GM23338 (cell line): ENCODE measurements around the gene REEP6. TPM values are rescaled to one million over a fixed set of nuclear protein-coding genes. Genes with fewer than 3 reads are reported as not detected.

ENCODE experiments used
- ATAC-seq: fragments of 200-7000 bp; cut with Tn5 transposase; 3 replicates; pipeline ENCODE4 v1.9.1; 2020
- DNase-seq: peaks from one replicate; pipeline ENCODE4 v3.0.0-alpha.2; 2015; ENCODE audit warnings: low spot score
- H2AFZ ChIP-seq: fragments of 200-600 bp; sonication (generic); 2 replicates; pipeline ENCODE4 v1.8.0; 2016; ENCODE audit warnings: antibody characterized with exemption, mild to moderate bottlenecking, moderate library complexity
- H3F3A ChIP-seq: fragments of 200-600 bp; sonication (generic); replicated peaks from 2 replicates; pipeline ENCODE4 v1.8.0; 2017; ENCODE audit warnings: antibody characterized with exemption, mixed run types, low read depth
- H3K27ac ChIP-seq: fragments of 200-600 bp; sonication (generic); 2 replicates; pipeline ENCODE4 v1.6.1; 2016; ENCODE audit warnings: low read depth
- H3K27me3 ChIP-seq: fragments of 200-600 bp; sonication (generic); 2 replicates; pipeline ENCODE4 v1.8.0; 2016; ENCODE audit warnings: mild to moderate bottlenecking, mixed run types, moderate library complexity; ENCODE audit not compliant: insufficient read depth
- H3K36me3 ChIP-seq: fragments of 200-600 bp; sonication (generic); 2 replicates; pipeline ENCODE4 v1.8.0; 2016; ENCODE audit warnings: mild to moderate bottlenecking; ENCODE audit not compliant: insufficient read depth
- H3K4me1 ChIP-seq: fragments of 200-600 bp; sonication (generic); 2 replicates; pipeline ENCODE4 v1.8.0; 2016; ENCODE audit warnings: mild to moderate bottlenecking, moderate library complexity; ENCODE audit not compliant: insufficient read depth
- H3K4me2 ChIP-seq: fragments of 200-600 bp; sonication (generic); 2 replicates; pipeline ENCODE4 v1.7.1; 2017; ENCODE audit warnings: mixed run types
- H3K4me3 ChIP-seq: fragments of 200-600 bp; sonication (generic); 2 replicates; pipeline ENCODE4 v1.6.1; 2016; ENCODE audit warnings: mixed run types
- H3K79me2 ChIP-seq: fragments of 200-600 bp; sonication (generic); replicated peaks from 2 replicates; pipeline ENCODE4 v1.8.0; 2017; ENCODE audit warnings: mild to moderate bottlenecking; ENCODE audit not compliant: insufficient read depth
- H3K9me2 ChIP-seq: fragments of 200-600 bp; sonication (generic); 2 replicates; pipeline ENCODE4 v1.8.0; 2017; ENCODE audit not compliant: insufficient read depth
- H4K20me1 ChIP-seq: fragments of 200-600 bp; sonication (generic); replicated peaks from 2 replicates; pipeline ENCODE4 v1.8.0; 2017; ENCODE audit warnings: mild to moderate bottlenecking; ENCODE audit not compliant: insufficient read depth
- H3K27ac Mint-ChIP-seq: 2 replicates; pipeline ENCODE4 v1.8.0; 2020; ENCODE audit warnings: inconsistent platforms, mild to moderate bottlenecking, moderate library complexity, mixed read lengths
- H3K27me3 Mint-ChIP-seq: 3 replicates; pipeline ENCODE4 v1.8.0; 2022; ENCODE audit warnings: low read depth, mild to moderate bottlenecking, moderate library complexity, mixed read lengths, inconsistent platforms; ENCODE audit not compliant: insufficient read depth, poor library complexity
- H3K36me3 Mint-ChIP-seq: 3 replicates; pipeline ENCODE4 v1.8.0; 2021; ENCODE audit warnings: low read depth, mild to moderate bottlenecking, inconsistent platforms, moderate library complexity, mixed read lengths
- H3K4me1 Mint-ChIP-seq: 3 replicates; pipeline ENCODE4 v1.8.0; 2020; ENCODE audit warnings: mild to moderate bottlenecking, inconsistent platforms, mixed read lengths
- H3K4me3 Mint-ChIP-seq: 3 replicates; pipeline ENCODE4 v1.8.0; 2021; ENCODE audit warnings: moderate library complexity, mild to moderate bottlenecking, inconsistent platforms, mixed read lengths
- H3K9me3 Mint-ChIP-seq: 3 replicates; pipeline ENCODE4 v1.8.0; 2020; ENCODE audit warnings: moderate library complexity, mild to moderate bottlenecking, inconsistent platforms, mixed read lengths
- CREB1 ChIP-seq: fragments of 250-450 bp; sonication (Bioruptor Pico); IDR thresholded peaks from 2 replicates; pipeline ENCODE4 v1.5.0; 2020; ENCODE audit warnings: low read depth, mild to moderate bottlenecking, moderate library complexity
- EZH2 ChIP-seq: fragments of 200-600 bp; sonication (generic); IDR thresholded peaks from one replicate; pipeline ENCODE4 v1.8.0; 2017; ENCODE audit warnings: antibody characterized with exemption, mild to moderate bottlenecking, low read depth; ENCODE audit not compliant: unreplicated experiment
- EZH2phosphoT487 ChIP-seq: fragments of 200-600 bp; sonication (generic); IDR thresholded peaks from one replicate; pipeline ENCODE4 v1.8.1; 2018; ENCODE audit warnings: antibody characterized with exemption; ENCODE audit not compliant: unreplicated experiment
- JUNB ChIP-seq: IDR thresholded peaks from one replicate; pipeline ENCODE4 v1.6.1; 2016; ENCODE audit warnings: antibody characterized with exemption; ENCODE audit not compliant: unreplicated experiment
- NANOG ChIP-seq: IDR thresholded peaks from 2 replicates; pipeline ENCODE4 v1.6.1; 2016; ENCODE audit warnings: antibody characterized with exemption, borderline replicate concordance
- POLR2AphosphoS5 ChIP-seq: IDR thresholded peaks from 2 replicates; pipeline ENCODE4 v1.6.1; 2016; ENCODE audit warnings: antibody characterized with exemption, low read depth
- STAT1 ChIP-seq: IDR thresholded peaks from one replicate; pipeline ENCODE4 v1.6.1; 2016; ENCODE audit warnings: antibody characterized with exemption; ENCODE audit not compliant: unreplicated experiment
- ZNF114 ChIP-seq: fragments of 250-450 bp; sonication (Bioruptor Pico); IDR thresholded peaks from 2 replicates; pipeline ENCODE4 v1.5.0; 2020; ENCODE audit warnings: mild to moderate bottlenecking, moderate library complexity
- ZNF331 ChIP-seq: fragments of 250-450 bp; sonication (Bioruptor Pico); IDR thresholded peaks from 2 replicates; pipeline ENCODE4 v1.5.0; 2020; ENCODE audit warnings: low read depth, mild to moderate bottlenecking, moderate library complexity
- polyA plus RNA-seq: library from polyadenylated mRNA; unstranded; fragments of >200 nt; fragmentation: Nextera tagmentation; extraction: Ambion mirVana; gene quantifications from 2 replicates; pipeline ENCODE4 v1.2.1, GENCODE V29; 2016
- total RNA-seq: library from RNA; depleted of rRNA; stranded (reverse); fragments of >200 nt; shearing (Covaris generic); gene quantifications from 2 replicates; pipeline ENCODE4 v1.2.3, GENCODE V29; 2014
- TF ChIP-seq, protein P1 (sequence below): IDR thresholded peaks from one replicate; pipeline ENCODE4 v1.6.1; 2018; ENCODE audit warnings: antibody characterized with exemption; ENCODE audit not compliant: unreplicated experiment
- TF ChIP-seq, protein P2 (sequence below): IDR thresholded peaks from 2 replicates; pipeline ENCODE4 v1.6.1; 2016; ENCODE audit warnings: antibody characterized with exemption
- TF ChIP-seq, protein P3 (sequence below): fragments of 250-450 bp; sonication (Bioruptor Pico); IDR thresholded peaks from 2 replicates; pipeline ENCODE4 v1.5.0; 2020; ENCODE audit warnings: mild to moderate bottlenecking, moderate library complexity
- TF ChIP-seq, protein P4 (sequence below), 2 experiments: fragments of 200-600 bp in 1 of 2; sonication (generic) in 1 of 2; conservative IDR thresholded peaks; 2 replicates each; pipeline versions ENCODE4 v1.5.1 to v1.6.1; 2016 to 2017; ENCODE audit warnings: antibody characterized with exemption in 2 of 2, low read depth in 2 of 2, mild to moderate bottlenecking in 2 of 2, moderate library complexity in 1 of 2

REEP6 gene
- total and polyA plus RNA-seq, 2 experiments from 2014 or later, result 15.2 to 20.0 TPM

DNA sequence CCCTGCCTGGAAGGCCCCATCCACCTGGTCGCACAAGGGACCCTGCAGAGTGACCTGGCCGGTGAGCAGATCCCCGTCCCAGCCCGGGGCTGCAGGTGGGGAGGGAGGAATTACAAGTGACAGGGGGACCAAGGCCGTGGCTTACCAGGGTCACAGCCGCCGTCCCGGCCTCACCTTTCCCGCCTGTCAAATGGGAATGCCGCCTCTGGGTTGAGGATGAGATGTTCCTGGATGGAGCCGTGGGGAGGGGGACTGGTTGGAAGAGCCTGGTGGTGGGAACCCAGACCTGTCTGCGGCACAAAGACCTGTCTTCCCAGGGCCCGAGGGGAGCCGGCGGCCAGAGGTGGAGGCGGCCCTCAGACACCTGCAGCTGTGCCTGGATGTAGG lies 38.4 kb downstream of the REEP6 start:
- Histone ChIP-seq H3K4me2 (no peak overlapping the region), H4K20me1 (no peaks in the 10 kb centered on the region), H3K36me3 (no peaks in the 10 kb centered on the region), H3F3A (no peaks in the 10 kb centered on the region), H3K27me3 (peaks cover 8% of the 10 kb centered on the region), H2AFZ (no peak overlapping the region), H3K79me2 (no peaks in the 10 kb centered on the region), H3K27ac (no peak overlapping the region), H3K4me1 (no peaks in the 10 kb centered on the region), H3K4me3 (no peak overlapping the region), H3K9me2 (no peaks in the 10 kb centered on the region)
- Mint-ChIP-seq H3K9me3 (peaks cover 2% of the 10 kb centered on the region; the same call in 1 of the 3 replicates), H3K4me3 (no peak overlapping the region), H3K36me3 (peaks cover 3% of the 10 kb centered on the region; the same call in 1 of the 3 replicates), H3K27me3 (peaks cover 23% of the 10 kb centered on the region), H3K4me1 (peaks cover 5% of the 10 kb centered on the region; the same call in 2 of the 3 replicates), H3K27ac (no peak overlapping the region)
- no peak for DNase-seq
- no peak for ATAC-seq
- TF ChIP-seq EZH2phosphoT487, result no peak
- no peak for TF ChIP-seq POLR2AphosphoS5
- TF ChIP-seq, protein P1, sequence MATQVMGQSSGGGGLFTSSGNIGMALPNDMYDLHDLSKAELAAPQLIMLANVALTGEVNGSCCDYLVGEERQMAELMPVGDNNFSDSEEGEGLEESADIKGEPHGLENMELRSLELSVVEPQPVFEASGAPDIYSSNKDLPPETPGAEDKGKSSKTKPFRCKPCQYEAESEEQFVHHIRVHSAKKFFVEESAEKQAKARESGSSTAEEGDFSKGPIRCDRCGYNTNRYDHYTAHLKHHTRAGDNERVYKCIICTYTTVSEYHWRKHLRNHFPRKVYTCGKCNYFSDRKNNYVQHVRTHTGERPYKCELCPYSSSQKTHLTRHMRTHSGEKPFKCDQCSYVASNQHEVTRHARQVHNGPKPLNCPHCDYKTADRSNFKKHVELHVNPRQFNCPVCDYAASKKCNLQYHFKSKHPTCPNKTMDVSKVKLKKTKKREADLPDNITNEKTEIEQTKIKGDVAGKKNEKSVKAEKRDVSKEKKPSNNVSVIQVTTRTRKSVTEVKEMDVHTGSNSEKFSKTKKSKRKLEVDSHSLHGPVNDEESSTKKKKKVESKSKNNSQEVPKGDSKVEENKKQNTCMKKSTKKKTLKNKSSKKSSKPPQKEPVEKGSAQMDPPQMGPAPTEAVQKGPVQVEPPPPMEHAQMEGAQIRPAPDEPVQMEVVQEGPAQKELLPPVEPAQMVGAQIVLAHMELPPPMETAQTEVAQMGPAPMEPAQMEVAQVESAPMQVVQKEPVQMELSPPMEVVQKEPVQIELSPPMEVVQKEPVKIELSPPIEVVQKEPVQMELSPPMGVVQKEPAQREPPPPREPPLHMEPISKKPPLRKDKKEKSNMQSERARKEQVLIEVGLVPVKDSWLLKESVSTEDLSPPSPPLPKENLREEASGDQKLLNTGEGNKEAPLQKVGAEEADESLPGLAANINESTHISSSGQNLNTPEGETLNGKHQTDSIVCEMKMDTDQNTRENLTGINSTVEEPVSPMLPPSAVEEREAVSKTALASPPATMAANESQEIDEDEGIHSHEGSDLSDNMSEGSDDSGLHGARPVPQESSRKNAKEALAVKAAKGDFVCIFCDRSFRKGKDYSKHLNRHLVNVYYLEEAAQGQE, result no peak
- TF ChIP-seq, protein P2, sequence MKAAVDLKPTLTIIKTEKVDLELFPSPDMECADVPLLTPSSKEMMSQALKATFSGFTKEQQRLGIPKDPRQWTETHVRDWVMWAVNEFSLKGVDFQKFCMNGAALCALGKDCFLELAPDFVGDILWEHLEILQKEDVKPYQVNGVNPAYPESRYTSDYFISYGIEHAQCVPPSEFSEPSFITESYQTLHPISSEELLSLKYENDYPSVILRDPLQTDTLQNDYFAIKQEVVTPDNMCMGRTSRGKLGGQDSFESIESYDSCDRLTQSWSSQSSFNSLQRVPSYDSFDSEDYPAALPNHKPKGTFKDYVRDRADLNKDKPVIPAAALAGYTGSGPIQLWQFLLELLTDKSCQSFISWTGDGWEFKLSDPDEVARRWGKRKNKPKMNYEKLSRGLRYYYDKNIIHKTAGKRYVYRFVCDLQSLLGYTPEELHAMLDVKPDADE, result no peak
- TF ChIP-seq, protein P3, sequence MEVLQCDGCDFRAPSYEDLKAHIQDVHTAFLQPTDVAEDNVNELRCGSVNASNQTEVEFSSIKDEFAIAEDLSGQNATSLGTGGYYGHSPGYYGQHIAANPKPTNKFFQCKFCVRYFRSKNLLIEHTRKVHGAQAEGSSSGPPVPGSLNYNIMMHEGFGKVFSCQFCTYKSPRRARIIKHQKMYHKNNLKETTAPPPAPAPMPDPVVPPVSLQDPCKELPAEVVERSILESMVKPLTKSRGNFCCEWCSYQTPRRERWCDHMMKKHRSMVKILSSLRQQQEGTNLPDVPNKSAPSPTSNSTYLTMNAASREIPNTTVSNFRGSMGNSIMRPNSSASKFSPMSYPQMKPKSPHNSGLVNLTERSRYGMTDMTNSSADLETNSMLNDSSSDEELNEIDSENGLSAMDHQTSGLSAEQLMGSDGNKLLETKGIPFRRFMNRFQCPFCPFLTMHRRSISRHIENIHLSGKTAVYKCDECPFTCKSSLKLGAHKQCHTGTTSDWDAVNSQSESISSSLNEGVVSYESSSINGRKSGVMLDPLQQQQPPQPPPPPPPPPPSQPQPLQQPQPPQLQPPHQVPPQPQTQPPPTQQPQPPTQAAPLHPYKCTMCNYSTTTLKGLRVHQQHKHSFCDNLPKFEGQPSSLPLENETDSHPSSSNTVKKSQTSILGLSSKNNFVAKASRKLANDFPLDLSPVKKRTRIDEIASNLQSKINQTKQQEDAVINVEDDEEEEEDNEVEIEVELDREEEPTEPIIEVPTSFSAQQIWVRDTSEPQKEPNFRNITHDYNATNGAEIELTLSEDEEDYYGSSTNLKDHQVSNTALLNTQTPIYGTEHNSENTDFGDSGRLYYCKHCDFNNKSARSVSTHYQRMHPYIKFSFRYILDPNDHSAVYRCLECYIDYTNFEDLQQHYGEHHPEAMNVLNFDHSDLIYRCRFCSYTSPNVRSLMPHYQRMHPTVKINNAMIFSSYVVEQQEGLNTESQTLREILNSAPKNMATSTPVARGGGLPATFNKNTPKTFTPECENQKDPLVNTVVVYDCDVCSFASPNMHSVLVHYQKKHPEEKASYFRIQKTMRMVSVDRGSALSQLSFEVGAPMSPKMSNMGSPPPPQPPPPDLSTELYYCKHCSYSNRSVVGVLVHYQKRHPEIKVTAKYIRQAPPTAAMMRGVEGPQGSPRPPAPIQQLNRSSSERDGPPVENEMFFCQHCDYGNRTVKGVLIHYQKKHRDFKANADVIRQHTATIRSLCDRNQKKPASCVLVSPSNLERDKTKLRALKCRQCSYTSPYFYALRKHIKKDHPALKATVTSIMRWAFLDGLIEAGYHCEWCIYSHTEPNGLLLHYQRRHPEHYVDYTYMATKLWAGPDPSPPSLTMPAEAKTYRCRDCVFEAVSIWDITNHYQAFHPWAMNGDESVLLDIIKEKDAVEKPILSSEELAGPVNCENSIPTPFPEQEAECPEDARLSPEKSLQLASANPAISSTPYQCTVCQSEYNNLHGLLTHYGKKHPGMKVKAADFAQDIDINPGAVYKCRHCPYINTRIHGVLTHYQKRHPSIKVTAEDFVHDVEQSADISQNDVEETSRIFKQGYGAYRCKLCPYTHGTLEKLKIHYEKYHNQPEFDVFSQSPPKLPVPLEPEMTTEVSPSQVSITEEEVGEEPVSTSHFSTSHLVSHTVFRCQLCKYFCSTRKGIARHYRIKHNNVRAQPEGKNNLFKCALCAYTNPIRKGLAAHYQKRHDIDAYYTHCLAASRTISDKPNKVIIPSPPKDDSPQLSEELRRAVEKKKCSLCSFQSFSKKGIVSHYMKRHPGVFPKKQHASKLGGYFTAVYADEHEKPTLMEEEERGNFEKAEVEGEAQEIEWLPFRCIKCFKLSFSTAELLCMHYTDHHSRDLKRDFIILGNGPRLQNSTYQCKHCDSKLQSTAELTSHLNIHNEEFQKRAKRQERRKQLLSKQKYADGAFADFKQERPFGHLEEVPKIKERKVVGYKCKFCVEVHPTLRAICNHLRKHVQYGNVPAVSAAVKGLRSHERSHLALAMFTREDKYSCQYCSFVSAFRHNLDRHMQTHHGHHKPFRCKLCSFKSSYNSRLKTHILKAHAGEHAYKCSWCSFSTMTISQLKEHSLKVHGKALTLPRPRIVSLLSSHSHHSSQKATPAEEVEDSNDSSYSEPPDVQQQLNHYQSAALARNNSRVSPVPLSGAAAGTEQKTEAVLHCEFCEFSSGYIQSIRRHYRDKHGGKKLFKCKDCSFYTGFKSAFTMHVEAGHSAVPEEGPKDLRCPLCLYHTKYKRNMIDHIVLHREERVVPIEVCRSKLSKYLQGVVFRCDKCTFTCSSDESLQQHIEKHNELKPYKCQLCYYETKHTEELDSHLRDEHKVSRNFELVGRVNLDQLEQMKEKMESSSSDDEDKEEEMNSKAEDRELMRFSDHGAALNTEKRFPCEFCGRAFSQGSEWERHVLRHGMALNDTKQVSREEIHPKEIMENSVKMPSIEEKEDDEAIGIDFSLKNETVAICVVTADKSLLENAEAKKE (CRISPR knock-in tag), result no peak
- TF ChIP-seq CREB1, result no peak
- TF ChIP-seq STAT1, result no peak
- TF ChIP-seq ZNF114 (CRISPR knock-in tag), result no peak
- TF ChIP-seq NANOG, result no peak
- no peak for TF ChIP-seq ZNF331 (CRISPR knock-in tag)
- TF ChIP-seq, protein P4, sequence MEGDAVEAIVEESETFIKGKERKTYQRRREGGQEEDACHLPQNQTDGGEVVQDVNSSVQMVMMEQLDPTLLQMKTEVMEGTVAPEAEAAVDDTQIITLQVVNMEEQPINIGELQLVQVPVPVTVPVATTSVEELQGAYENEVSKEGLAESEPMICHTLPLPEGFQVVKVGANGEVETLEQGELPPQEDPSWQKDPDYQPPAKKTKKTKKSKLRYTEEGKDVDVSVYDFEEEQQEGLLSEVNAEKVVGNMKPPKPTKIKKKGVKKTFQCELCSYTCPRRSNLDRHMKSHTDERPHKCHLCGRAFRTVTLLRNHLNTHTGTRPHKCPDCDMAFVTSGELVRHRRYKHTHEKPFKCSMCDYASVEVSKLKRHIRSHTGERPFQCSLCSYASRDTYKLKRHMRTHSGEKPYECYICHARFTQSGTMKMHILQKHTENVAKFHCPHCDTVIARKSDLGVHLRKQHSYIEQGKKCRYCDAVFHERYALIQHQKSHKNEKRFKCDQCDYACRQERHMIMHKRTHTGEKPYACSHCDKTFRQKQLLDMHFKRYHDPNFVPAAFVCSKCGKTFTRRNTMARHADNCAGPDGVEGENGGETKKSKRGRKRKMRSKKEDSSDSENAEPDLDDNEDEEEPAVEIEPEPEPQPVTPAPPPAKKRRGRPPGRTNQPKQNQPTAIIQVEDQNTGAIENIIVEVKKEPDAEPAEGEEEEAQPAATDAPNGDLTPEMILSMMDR (conservative IDR thresholded peaks at IDR 0.05; ENCODE audit: low read depth in 2 of 2), result no peak
- no peak for TF ChIP-seq JUNB
- TF ChIP-seq EZH2, result no peak
